Hepatocyte (in vitro differentiated cells): ENCODE results near the gene DNAH9. TPM values are rescaled to one million over a fixed set of nuclear protein-coding genes. Genes with fewer than 3 reads are reported as not detected.
A peak's percentile ranks its signal among the peaks of the same experiment; 100 is the strongest.
"Not testable (repeated sequence)": the region's sequence is repeated elsewhere in the genome, so short reads cannot be mapped to it uniquely, and the experiment has no call there.

ENCODE experiments used
- DNase-seq: peaks from one replicate; pipeline ENCODE4 v3.0.0-alpha.2; 2016; ENCODE audit warnings: low spot score
- H2AFZ ChIP-seq: fragments of 200-600 bp; sonication (generic); 2 replicates; pipeline ENCODE4 v1.6.0; 2016; ENCODE audit warnings: antibody characterized with exemption, mild to moderate bottlenecking
- H3K27ac ChIP-seq: fragments of 200-600 bp; sonication (generic); 2 replicates; pipeline ENCODE4 v1.5.1; 2016; ENCODE audit warnings: mild to moderate bottlenecking
- H3K27me3 ChIP-seq: fragments of 200-600 bp; sonication (generic); 2 replicates; pipeline ENCODE4 v1.6.1; 2016
- H3K36me3 ChIP-seq: fragments of 200-600 bp; sonication (generic); replicated peaks from 2 replicates; pipeline ENCODE4 v1.5.1; 2016; ENCODE audit warnings: low read depth; ENCODE audit not compliant: insufficient read depth
- H3K4me1 ChIP-seq: fragments of 200-600 bp; sonication (generic); 2 replicates; pipeline ENCODE4 v1.5.1; 2016; ENCODE audit warnings: mild to moderate bottlenecking, moderate library complexity; ENCODE audit not compliant: insufficient read depth
- H3K4me2 ChIP-seq: fragments of 200-600 bp; sonication (generic); 2 replicates; pipeline ENCODE4 v1.6.0; 2016
- H3K4me3 ChIP-seq: fragments of 200-600 bp; sonication (generic); 2 replicates; pipeline ENCODE4 v1.5.1; 2016; ENCODE audit warnings: mild to moderate bottlenecking
- H3K79me2 ChIP-seq: fragments of 200-600 bp; sonication (generic); 2 replicates; pipeline ENCODE4 v1.6.0; 2017; ENCODE audit warnings: mild to moderate bottlenecking
- H3K9me2 ChIP-seq: fragments of 200-600 bp; sonication (generic); replicated peaks from 2 replicates; pipeline ENCODE4 v1.6.0; 2017; ENCODE audit warnings: mild to moderate bottlenecking; ENCODE audit not compliant: insufficient read depth
- H3K9me3 ChIP-seq: fragments of 200-600 bp; sonication (generic); 2 replicates; pipeline ENCODE4 v1.5.1; 2016; ENCODE audit warnings: low read depth, mild to moderate bottlenecking
- H4K20me1 ChIP-seq: fragments of 200-600 bp; sonication (generic); 2 replicates; pipeline ENCODE4 v1.6.0; 2016; ENCODE audit warnings: mild to moderate bottlenecking; ENCODE audit not compliant: insufficient read depth, poor library complexity, severe bottlenecking
- CTCF ChIP-seq: fragments of 200-600 bp; sonication (generic); IDR thresholded peaks from 2 replicates; pipeline ENCODE4 v1.5.1; 2016; ENCODE audit warnings: antibody characterized with exemption, mild to moderate bottlenecking; ENCODE audit not compliant: poor library complexity
- EZH2 ChIP-seq: fragments of 200-600 bp; sonication (generic); IDR thresholded peaks from 2 replicates; pipeline ENCODE4 v1.6.1; 2016; ENCODE audit warnings: antibody characterized with exemption, mild to moderate bottlenecking, borderline replicate concordance
- EZH2phosphoT487 ChIP-seq: fragments of 200-600 bp; sonication (generic); IDR thresholded peaks from one replicate; pipeline ENCODE4 v1.6.1; 2018; ENCODE audit warnings: antibody characterized with exemption, mild to moderate bottlenecking, low read depth, moderate library complexity; ENCODE audit not compliant: unreplicated experiment, severe bottlenecking
- WGBS: methylation state at CpG from one replicate; pipeline ENCODE4 v1.1.6; 2016; ENCODE audit warnings: low lambda C conversion rate; ENCODE audit errors: missing lambda C conversion rate; 5-methylcytosine and 5-hydroxymethylcytosine counted together
- polyA plus RNA-seq: library from polyadenylated mRNA; unstranded; fragments of >200 nt; fragmentation: Nextera tagmentation; extraction: Ambion mirVana; gene quantifications from 2 replicates; pipeline ENCODE4 v1.2.1, GENCODE V29; 2016
- total RNA-seq: library from RNA; depleted of rRNA; stranded (reverse); fragments of >200 nt; gene quantifications from 2 replicates; pipeline ENCODE4 v1.2.3, GENCODE V29; 2014

DNAH9 gene
- total and polyA plus RNA-seq, 2 experiments from 2014 or later = 1.2 to 2.7 TPM

- H3K4me3 ChIP-seq = no peak overlapping the region
- no peaks in the 10 kb centered on the region for H4K20me1 ChIP-seq
- TF ChIP-seq EZH2phosphoT487 (no peak), CTCF (peak; percentile 91), EZH2 (no peak)
- no peaks in the 10 kb centered on the region for H3K27me3 ChIP-seq
- 40% methylated on average over 14 of the region's 14 CpGs for WGBS
- H3K9me3 ChIP-seq = no peaks in the 10 kb centered on the region
- no peaks in the 10 kb centered on the region for H3K79me2 ChIP-seq
- H3K27ac ChIP-seq = no peak overlapping the region
- DNase-seq = peak; percentile 71
- H3K4me2 ChIP-seq = no peak overlapping the region
- no peaks in the 10 kb centered on the region for H3K4me1 ChIP-seq
- no peaks in the 10 kb centered on the region for H3K36me3 ChIP-seq
- no peak overlapping the region for H2AFZ ChIP-seq
- no peaks in the 10 kb centered on the region for H3K9me2 ChIP-seq
Observed at GRCh38 chr17:11935734-11936406, 337.6 kb downstream of the DNAH9 start.

- WGBS = 60% methylated on average over 2 of the region's 2 CpGs
- DNase-seq = no peak
- Histone ChIP-seq H3K27ac (no peak overlapping the region), H3K79me2 (no peaks in the 10 kb centered on the region), H2AFZ (no peak overlapping the region), H3K36me3 (no peaks in the 10 kb centered on the region), H3K4me3 (no peak overlapping the region), H3K27me3 (no peaks in the 10 kb centered on the region), H3K9me3 (no peaks in the 10 kb centered on the region), H3K4me2 (no peak overlapping the region), H3K4me1 (no peaks in the 10 kb centered on the region), H3K9me2 (no peaks in the 10 kb centered on the region), H4K20me1 (no peaks in the 10 kb centered on the region)
- no peak for TF ChIP-seq CTCF
- no peak for TF ChIP-seq EZH2
- no peak for TF ChIP-seq EZH2phosphoT487
Observed at GRCh38 chr17:11940904-11941303, 342.6 kb downstream of the DNAH9 start.

- not testable (repeated sequence) for H3K27me3 ChIP-seq, H3K36me3 ChIP-seq, H3K9me2 ChIP-seq, H3K27ac ChIP-seq, H3K4me1 ChIP-seq, H3K9me3 ChIP-seq, H3K4me3 ChIP-seq, DNase-seq, H2AFZ ChIP-seq, H3K4me2 ChIP-seq, H3K79me2 ChIP-seq, H4K20me1 ChIP-seq
- WGBS = 97% methylated on average over 11 of the region's 11 CpGs
Observed at GRCh38 chr17:11943086-11943485, 344.8 kb downstream of the DNAH9 start.

GRCh38 chr17:11943759-11944347, 345.6 kb downstream of the DNAH9 start:
- Histone ChIP-seq H3K9me3 (no peaks in the 10 kb centered on the region), H3K79me2 (no peaks in the 10 kb centered on the region), H2AFZ (no peak overlapping the region), H3K4me3 (no peak overlapping the region), H3K9me2 (no peaks in the 10 kb centered on the region), H3K27me3 (no peaks in the 10 kb centered on the region), H4K20me1 (no peaks in the 10 kb centered on the region), H3K4me1 (no peaks in the 10 kb centered on the region), H3K36me3 (no peaks in the 10 kb centered on the region), H3K27ac (no peak overlapping the region), H3K4me2 (no peak overlapping the region)
- no peak for DNase-seq
- no peak for TF ChIP-seq EZH2
- no peak for TF ChIP-seq EZH2phosphoT487
- no peak for TF ChIP-seq CTCF
- WGBS = 80% methylated on average over 7 of the region's 7 CpGs
